Lower leg skin (tissue), 4 donors: ENCODE data around the gene GH2. TPM values are rescaled to one million over a fixed set of nuclear protein-coding genes. Genes with fewer than 3 reads are reported as not detected.

Experiments
- DNase-seq, 2 donors: peaks; one replicate each; pipeline ENCODE4 v3.0.0-alpha.2; 2019; ENCODE audit warnings: low spot score in 2 of 2
- H3K4me3 ChIP-seq: fragments of 200-600 bp; sonication (generic); 2 replicates; pipeline ENCODE4 v1.5.1; 2017; ENCODE audit warnings: mild to moderate bottlenecking, low read depth; ENCODE audit not compliant: poor library complexity, severe bottlenecking
- POLR2A ChIP-seq, 2 donors: fragments of 450-650 bp; IDR thresholded peaks; one replicate each; pipeline ENCODE4 v1.6.1; 2016 to 2017; ENCODE audit warnings: antibody characterized with exemption in 2 of 2, mild to moderate bottlenecking in 1 of 2, moderate library complexity in 1 of 2
- WGBS, 2 donors: methylation state at CpG; one replicate each; pipeline ENCODE4 v1.1.5; 2018; 5-methylcytosine and 5-hydroxymethylcytosine counted together
- intact Hi-C: fragments of 100-400 bp; cut with DNase I; formaldehyde crosslinking; loops from one replicate; pipeline ENCODE4 v1.15.0; 2023; ENCODE audit warnings: low total_unique reads
- total RNA-seq, 4 donors: library from RNA; depleted of rRNA; stranded (reverse); fragments of >200 nt; gene quantifications; one replicate each; pipeline ENCODE4 v1.1.0, GENCODE V29; 2016
- TF ChIP-seq, protein P1 (sequence below), 3 donors: fragments of 450-650 bp; IDR thresholded peaks; one replicate each; pipeline ENCODE4 v1.5.1; 2016; ENCODE audit warnings: antibody characterized with exemption in 3 of 3, mild to moderate bottlenecking in 3 of 3, moderate library complexity in 2 of 3

The GH2 gene
- total RNA-seq, 4 donors from 2014 or later = not detected

DNA sequence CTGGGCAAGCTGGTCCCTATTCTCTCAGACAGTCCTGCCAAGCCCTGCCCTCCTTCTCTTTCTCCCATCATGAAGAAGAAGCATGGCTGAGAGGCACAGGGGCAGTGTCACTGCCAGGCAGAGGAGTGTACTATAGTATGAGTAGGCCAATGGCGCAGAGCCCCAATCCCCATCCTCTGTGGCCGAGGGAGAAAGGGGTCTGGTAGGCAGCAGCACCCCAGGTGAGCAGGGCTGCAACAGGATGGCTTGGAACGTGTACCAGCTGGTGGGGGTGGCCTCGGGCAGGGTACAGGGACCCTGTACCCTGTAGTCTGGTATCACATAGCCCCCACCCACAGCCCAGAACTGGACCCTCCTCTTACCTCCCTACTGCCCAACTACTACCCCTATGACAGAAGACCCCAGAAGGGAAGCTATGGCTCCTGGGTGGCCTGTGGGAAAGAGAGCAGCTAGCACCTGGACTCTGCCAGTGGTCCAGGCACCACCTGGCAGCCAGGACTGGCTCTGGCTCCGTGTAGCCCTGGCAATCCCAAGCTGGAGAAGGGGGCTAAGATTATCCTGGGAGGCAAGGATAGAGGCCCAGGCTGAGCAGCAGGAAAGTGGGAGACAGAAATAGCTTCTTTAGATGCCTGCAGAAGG lies 43.7 kb downstream of the GH2 start:
- intact Hi-C loops = no loop called here
- TF ChIP-seq, protein P1, sequence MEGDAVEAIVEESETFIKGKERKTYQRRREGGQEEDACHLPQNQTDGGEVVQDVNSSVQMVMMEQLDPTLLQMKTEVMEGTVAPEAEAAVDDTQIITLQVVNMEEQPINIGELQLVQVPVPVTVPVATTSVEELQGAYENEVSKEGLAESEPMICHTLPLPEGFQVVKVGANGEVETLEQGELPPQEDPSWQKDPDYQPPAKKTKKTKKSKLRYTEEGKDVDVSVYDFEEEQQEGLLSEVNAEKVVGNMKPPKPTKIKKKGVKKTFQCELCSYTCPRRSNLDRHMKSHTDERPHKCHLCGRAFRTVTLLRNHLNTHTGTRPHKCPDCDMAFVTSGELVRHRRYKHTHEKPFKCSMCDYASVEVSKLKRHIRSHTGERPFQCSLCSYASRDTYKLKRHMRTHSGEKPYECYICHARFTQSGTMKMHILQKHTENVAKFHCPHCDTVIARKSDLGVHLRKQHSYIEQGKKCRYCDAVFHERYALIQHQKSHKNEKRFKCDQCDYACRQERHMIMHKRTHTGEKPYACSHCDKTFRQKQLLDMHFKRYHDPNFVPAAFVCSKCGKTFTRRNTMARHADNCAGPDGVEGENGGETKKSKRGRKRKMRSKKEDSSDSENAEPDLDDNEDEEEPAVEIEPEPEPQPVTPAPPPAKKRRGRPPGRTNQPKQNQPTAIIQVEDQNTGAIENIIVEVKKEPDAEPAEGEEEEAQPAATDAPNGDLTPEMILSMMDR (IDR thresholded peaks at IDR 0.05) = no peak
- TF ChIP-seq POLR2A (IDR thresholded peaks at IDR 0.05) = no peak
- DNase-seq = no peak
- no peak overlapping the region for H3K4me3 ChIP-seq
- WGBS, 2 donors = 53 to 56% methylated on average over 4 to 5 of the region's 5 CpGs

DNA sequence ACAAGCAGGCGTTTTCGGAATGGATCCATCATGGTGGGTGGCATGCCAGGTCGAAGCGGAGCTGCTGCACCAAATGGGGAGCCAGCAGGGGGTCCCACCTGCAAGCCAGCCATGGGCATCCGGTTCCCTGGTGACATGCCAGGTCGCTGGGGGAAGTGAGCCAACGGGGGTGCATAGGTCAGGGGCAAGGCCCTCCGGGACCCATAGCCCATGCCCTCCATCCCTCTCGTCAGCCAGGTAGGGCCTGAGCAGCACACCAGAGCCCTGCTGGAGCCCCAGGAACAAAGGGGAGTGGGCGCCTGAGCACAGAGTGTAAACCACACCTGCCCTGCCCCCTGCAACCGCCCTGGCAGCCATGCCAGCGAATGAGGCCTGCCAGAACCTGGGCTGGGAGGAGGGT lies 44.3 kb downstream of the GH2 start:
- TF ChIP-seq, protein P1 (IDR thresholded peaks at IDR 0.05) = no peak
- no peak for TF ChIP-seq POLR2A (IDR thresholded peaks at IDR 0.05)
- H3K4me3 ChIP-seq = no peak overlapping the region
- WGBS, 2 donors = 68 to 72% methylated on average over 9 to 11 of the region's 12 CpGs
- intact Hi-C loops = no loop called here
- DNase-seq = no peak

DNA sequence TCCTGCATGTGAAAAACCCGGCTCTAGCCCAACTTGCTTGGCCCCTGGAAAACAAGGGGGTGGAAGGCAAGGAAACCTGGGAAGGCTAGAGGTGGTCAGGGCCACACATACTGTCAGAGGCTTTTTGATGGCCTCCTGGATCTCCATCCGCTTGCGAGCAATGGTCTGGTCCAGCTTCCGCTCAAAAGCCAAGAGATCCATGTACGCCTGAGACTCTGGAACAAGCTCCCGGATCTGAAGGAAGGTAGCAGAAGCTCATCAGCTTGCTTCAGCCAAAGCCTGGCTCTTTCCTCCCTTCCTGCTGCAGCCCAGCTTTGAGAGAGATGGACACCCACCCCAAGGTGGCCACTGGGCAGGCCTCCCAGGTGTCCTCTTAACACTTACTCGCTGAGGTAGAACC lies 44.9 kb downstream of the GH2 start:
- intact Hi-C loops = no loop called here
- no peak overlapping the region for H3K4me3 ChIP-seq
- TF ChIP-seq, protein P1 (IDR thresholded peaks at IDR 0.05) = no peak
- TF ChIP-seq POLR2A (IDR thresholded peaks at IDR 0.05) = no peak
- no peak for DNase-seq
- WGBS, 2 donors = 94 to 97% methylated on average over 7 of the region's 7 CpGs

DNA sequence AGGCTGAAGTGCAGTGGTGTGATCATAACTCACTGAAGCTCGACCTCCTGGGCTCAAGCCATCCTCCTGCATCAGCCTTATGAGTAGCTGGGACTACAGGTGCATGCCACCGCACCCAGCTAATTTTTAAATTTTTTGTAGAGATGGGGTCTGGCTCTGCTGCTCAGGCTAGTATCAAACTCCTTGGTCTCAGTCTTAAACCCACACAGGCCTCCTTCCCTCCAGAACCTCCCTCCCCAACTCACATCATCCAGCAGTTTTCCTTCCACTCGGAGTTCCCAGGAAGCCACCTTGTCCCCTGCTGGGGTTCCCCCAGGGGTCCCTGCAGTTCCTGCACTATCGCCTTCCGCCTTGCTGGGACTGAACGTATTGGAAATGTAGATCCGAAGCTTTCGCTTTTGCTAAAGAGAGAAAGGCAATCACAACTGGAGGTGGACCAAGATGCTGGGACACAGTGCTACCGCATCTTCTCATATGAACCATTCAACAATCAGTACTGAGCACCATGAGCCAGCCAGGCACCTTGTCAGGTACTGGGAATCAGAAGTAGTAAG lies 46.5 kb downstream of the GH2 start:
- no peak for DNase-seq
- H3K4me3 ChIP-seq = no peak overlapping the region
- TF ChIP-seq, protein P1 (IDR thresholded peaks at IDR 0.05) = no peak
- TF ChIP-seq POLR2A (IDR thresholded peaks at IDR 0.05) = no peak
- intact Hi-C loops = no loop called here
- 85 to 87% methylated on average over 9 of the region's 9 CpGs for WGBS, 2 donors

DNA sequence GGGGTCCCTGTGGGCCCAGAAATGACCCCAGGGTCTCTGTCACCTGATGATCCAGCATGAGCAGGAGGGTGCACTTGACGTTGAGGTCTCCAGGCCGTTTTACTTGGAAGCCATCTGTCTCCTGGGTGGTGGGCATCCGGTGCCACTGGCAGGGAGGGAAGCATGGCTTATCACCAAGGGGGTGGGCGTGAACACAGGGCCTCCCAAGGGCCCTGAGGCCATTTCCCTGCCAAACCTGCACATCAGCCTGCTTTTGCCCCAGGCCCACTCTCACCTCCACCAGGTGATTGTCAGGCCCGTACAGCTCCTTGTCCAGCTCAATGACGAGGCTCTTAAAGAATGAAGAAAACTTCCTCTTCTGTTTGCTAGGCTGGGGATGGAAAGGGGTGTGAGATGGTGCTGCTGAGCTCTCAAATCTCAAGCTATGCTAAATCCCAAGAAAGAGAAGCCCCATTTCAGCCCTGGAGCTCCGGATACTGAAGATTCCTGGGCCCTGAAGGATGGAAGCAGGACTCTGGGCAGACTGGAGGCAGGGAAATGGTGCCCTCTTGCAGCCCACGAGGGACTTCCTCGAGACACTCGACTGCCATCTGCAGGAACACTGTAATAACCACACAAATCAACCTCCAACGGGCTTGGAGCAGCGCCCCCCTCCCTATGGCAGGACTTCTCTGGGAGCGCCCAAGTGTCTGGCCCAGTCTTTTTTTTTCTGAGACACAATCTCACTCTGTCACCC lies 47.1 kb downstream of the GH2 start:
- no peak for TF ChIP-seq POLR2A (IDR thresholded peaks at IDR 0.05)
- TF ChIP-seq, protein P1 (IDR thresholded peaks at IDR 0.05) = no peak
- intact Hi-C loops = no loop called here
- DNase-seq = no peak
- no peak overlapping the region for H3K4me3 ChIP-seq
- WGBS, 2 donors = 27 to 30% methylated on average over 11 to 13 of the region's 13 CpGs
